Measurements from ENCODE around the gene SLC6A4. TPM values are rescaled to one million over a fixed set of nuclear protein-coding genes. Genes with fewer than 3 reads are reported as not detected.
A peak's percentile ranks its signal among the peaks of the same experiment; 100 is the strongest.

The SLC6A4 gene
- total RNA-seq, 2 experiments from 2014 or later: not detected

DNA sequence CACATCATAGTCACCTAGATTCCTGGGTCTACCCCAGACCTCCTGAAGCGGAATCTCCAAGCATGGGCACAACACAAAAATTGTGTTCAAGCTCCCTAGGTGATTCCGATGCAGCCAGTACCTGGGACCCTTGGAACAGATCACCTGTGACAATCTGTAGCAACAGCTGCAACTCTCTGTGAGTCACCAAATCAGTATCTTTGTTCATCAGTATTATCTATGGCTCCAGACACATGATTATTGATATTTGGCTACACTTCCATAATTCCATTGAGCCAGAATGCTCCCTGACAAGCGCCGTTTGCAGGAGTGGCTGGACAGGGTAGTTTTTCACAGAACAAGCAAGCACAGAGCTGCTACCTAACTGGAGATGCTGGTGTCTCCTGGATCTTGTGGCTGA, 16.2 kb downstream of the SLC6A4 start:
- Mint-ChIP-seq H3K27me3 (no peaks in the 10 kb centered on the region), H3K9me3 (no peaks in the 10 kb centered on the region), H3K4me1 (ENCODE audit: low read depth) (no peaks in the 10 kb centered on the region), H3K36me3 (ENCODE audit: low read depth) (no peaks in the 10 kb centered on the region), H3K4me3 (no peak overlapping the region), H3K27ac (no peak overlapping the region)
- intact Hi-C loops (cut with micrococcal nuclease): no loop called here
- ChIA-PET POLR2A (no interaction called here), CTCF (interaction anchor here (1.0 to 1.5 kb wide), 2 partner anchors 26 to 94 kb away, joined by 3 to 5 read pairs; no protein-coding TSS in a partner anchor)
- no peak for ATAC-seq
- TF ChIP-seq, protein P1, sequence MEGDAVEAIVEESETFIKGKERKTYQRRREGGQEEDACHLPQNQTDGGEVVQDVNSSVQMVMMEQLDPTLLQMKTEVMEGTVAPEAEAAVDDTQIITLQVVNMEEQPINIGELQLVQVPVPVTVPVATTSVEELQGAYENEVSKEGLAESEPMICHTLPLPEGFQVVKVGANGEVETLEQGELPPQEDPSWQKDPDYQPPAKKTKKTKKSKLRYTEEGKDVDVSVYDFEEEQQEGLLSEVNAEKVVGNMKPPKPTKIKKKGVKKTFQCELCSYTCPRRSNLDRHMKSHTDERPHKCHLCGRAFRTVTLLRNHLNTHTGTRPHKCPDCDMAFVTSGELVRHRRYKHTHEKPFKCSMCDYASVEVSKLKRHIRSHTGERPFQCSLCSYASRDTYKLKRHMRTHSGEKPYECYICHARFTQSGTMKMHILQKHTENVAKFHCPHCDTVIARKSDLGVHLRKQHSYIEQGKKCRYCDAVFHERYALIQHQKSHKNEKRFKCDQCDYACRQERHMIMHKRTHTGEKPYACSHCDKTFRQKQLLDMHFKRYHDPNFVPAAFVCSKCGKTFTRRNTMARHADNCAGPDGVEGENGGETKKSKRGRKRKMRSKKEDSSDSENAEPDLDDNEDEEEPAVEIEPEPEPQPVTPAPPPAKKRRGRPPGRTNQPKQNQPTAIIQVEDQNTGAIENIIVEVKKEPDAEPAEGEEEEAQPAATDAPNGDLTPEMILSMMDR (IDR thresholded peaks at IDR 0.05): no peak
- DNase-seq: no peak

DNA sequence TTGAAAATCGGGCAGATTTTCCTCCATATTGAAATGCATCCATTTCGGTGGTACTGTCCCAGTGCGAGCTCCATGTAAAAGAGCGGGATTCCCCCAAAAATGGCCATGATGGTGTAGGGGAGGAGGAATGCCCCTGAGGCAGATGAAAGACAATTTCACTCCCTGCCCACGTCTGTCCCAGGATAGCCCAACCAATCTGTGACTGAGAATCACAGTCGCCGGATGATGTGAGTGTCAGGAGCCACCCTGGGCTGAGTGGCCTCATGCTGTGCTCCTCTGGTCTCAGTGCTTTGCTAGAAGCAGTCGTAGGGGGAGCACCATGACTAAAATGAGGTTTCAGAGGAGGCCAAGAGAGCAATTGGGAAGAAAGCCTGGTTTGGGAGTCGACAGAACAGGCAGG, 16.7 kb downstream of the SLC6A4 start:
- Mint-ChIP-seq H3K9me3 (no peaks in the 10 kb centered on the region), H3K27ac (no peak overlapping the region), H3K4me3 (no peak overlapping the region), H3K4me1 (ENCODE audit: low read depth) (no peaks in the 10 kb centered on the region), H3K36me3 (ENCODE audit: low read depth) (no peaks in the 10 kb centered on the region), H3K27me3 (no peaks in the 10 kb centered on the region)
- ATAC-seq: no peak
- CTCF ChIA-PET: no interaction called here
- no peak for DNase-seq
- intact Hi-C loops (cut with micrococcal nuclease): no loop called here
- POLR2A ChIA-PET: no interaction called here
- TF ChIP-seq, protein P1 (IDR thresholded peaks at IDR 0.05): no peak

DNA sequence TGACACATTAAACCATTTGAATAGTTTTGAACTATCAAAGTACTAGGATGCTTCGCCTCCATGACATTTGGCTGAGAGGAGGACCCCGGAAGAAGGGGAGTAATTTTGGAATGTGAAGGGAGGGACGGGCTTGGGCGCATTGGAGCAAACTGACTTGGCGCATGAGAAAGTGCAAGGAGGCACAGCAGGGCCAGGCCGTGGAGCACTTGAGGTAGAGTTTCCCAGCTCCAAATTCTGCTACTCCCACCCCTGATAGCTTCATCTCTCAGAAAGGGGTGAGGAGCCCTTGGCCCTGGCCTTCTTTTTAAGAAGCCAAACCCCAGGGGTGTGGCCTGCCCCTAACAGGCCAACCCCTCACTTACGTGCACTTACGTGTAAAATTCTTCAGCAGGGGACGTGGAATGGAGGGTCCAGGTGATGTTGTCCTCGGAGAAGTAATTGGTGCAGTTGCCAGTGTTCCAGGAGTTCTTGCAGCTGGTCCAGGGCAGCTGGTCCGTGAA, 17.7 kb downstream of the SLC6A4 start:
- ATAC-seq (no peak), DNase-seq (no peak)
- Mint-ChIP-seq H3K9me3 (no peaks in the 10 kb centered on the region), H3K4me1 (ENCODE audit: low read depth) (no peaks in the 10 kb centered on the region), H3K27ac (no peak overlapping the region), H3K27me3 (no peaks in the 10 kb centered on the region), H3K4me3 (no peak overlapping the region), H3K36me3 (ENCODE audit: low read depth) (no peaks in the 10 kb centered on the region)
- TF ChIP-seq, protein P1 (IDR thresholded peaks at IDR 0.05): no peak
- CTCF ChIA-PET: no interaction called here
- intact Hi-C loops (cut with micrococcal nuclease): no loop called here
- POLR2A ChIA-PET: no interaction called here

DNA sequence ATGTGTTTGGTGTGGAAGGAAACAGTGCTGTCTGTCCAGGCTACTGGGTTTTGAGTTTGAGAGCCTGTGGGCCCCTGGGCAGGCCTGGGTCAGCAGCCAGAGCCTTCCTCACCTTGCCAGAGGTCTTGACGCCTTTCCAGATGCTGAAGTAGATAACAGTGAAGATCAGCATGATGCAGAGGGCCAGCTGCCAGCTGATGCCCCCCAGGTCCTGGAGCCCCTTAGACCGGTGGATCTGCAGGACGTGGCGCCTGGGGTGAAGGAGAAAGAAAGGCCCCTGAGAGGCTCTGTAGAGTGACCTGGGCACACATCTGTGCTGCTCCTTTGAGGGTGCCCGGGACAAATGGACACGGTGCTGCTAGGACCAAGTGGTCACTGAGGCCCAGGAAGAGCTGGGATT, 18.4 kb downstream of the SLC6A4 start:
- CTCF ChIA-PET: no interaction called here
- H3K4me3 Mint-ChIP-seq: no peak overlapping the region
- intact Hi-C loops (cut with micrococcal nuclease): no loop called here
- H3K27me3 Mint-ChIP-seq: no peaks in the 10 kb centered on the region
- ATAC-seq: no peak
- no peaks in the 10 kb centered on the region for H3K4me1 Mint-ChIP-seq (ENCODE audit: low read depth)
- POLR2A ChIA-PET: no interaction called here
- DNase-seq: no peak
- H3K9me3 Mint-ChIP-seq: no peaks in the 10 kb centered on the region
- TF ChIP-seq, protein P1 (IDR thresholded peaks at IDR 0.05): no peak
- H3K36me3 Mint-ChIP-seq (ENCODE audit: low read depth): no peaks in the 10 kb centered on the region
- H3K27ac Mint-ChIP-seq: no peak overlapping the region

DNA sequence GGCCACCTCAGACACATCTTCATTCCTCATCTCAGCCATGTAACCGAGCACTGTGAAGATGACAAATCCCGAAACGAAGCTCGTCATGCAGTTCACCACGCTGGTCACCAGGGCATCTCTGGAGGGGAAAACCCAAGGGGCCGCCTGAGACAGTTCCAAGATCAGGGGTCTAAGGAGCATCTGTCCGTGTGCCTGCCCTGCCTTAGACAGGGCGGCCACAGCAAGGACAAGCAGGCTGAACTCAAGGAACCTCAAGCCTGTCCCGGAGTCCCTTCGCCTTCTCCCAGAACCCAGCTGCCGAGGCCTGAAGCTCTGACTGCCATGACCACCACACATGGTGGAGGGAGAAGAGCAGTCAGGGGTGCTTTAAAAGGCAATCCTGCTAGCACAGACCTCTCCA, 22.7 kb downstream of the SLC6A4 start:
- Mint-ChIP-seq H3K27ac (no peak overlapping the region), H3K4me3 (no peak overlapping the region), H3K9me3 (no peaks in the 10 kb centered on the region), H3K4me1 (ENCODE audit: low read depth) (peaks cover 6% of the 10 kb centered on the region), H3K27me3 (no peaks in the 10 kb centered on the region), H3K36me3 (ENCODE audit: low read depth) (no peaks in the 10 kb centered on the region)
- peak; percentile 66 for ATAC-seq
- intact Hi-C loops (cut with micrococcal nuclease): no loop called here
- ChIA-PET POLR2A (interaction anchor here (0.6 kb wide), 1 partner anchor 321 kb away, joined by 3 read pairs; no protein-coding TSS in a partner anchor), CTCF (interaction anchor here (1.0 to 1.8 kb wide), 4 partner anchors 10 to 122 kb away, joined by 3 to 6 read pairs (median 4); no protein-coding TSS in a partner anchor)
- no peak for DNase-seq
- TF ChIP-seq, protein P1 (IDR thresholded peaks at IDR 0.05): no peak
